OCI-M2 (cell line): ENCODE measurements around the gene PAPOLB.

ENCODE experiments used
- DNase-seq: peaks from one replicate; lab custom pipeline; 2025; ENCODE audit not compliant: unreplicated experiment; lab: John Stamatoyannopoulos, UW

The PAPOLB gene

DNA sequence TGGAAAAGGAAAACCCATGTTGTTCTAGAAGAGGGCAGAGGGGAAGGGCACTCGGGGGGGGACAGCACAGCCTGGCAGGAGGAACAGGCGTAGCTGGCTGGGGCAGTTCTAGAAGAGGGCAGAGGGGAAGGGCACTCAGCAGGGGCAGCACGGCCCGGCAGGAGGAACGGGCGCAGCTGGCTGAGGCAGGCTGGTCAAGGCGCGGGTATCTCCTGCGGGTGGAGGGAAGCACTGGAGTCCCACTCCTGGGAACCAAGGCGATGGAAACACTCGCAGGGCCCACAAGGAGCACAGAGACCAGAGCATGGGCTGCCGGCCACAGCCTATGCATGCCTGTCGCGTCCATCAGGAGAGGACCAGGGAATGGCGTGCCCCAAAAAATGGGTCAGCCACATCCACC is 36.7 kb downstream of the PAPOLB start:
- DNase-seq: no peak

DNA sequence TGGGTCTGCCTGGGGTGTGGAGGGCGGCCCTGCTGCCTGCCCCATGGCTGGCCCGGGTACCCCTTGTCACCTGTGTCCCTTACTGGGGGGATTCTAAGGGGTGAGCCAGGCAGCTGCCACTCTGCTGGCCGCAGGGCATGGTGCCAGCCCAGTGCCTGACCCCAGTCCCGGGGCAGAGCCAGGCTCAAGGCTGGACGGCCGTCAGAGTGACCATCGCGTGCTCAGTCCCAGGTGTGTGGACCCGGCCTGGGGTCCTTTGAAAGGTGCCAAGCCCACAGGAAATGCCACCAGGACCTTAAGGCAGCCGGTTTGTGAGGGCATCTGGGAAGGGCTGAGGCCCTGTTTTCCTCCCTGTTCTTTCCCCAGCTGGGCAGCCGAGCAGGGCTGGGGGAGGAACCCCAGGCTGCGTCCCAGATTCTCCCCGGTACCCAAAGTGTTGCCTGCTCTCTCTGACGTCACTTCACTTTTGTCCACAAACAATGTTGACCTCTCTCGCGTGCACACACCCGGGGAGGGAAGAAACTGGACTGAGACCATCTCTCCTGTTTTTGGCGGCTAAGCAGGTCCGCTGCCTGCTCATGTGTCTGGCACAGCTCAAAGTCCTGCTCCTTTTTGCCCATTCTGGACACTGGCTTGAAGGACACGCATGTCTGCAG is 37.6 kb downstream of the PAPOLB start:
- no peak for DNase-seq

DNA sequence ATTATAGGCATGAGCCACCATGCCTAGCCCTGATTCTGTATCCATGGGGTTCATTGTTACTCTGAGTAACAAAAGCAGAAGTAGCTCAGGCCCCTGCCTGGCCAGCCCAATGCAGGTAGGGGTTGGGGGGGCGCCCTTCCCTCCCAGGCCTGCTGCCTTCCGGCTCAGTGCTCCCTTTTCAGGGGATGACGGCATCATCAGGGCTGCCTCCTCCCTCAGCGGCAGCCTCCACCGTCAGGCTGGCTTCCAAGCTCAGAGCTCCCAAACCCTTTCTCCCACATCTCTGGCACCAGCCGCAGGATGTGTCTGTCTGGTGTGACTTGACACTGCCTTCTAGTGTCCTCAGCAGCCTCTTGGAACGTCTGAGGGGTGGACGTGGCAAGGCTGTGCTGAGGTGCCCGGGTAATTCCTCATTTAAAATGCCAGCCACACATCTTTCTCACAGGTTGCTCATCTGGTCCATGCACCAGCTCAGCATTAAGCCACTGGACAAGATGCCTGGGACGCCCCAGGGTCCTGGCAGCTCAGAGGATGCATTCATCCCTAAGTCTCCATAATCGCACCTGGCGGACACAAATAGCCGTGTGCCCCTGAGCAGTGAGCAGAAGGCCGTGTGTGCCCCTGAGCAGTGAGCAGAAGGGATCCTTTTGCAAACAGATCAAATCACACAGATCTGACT is 38.2 kb downstream of the PAPOLB start:
- no peak for DNase-seq

DNA sequence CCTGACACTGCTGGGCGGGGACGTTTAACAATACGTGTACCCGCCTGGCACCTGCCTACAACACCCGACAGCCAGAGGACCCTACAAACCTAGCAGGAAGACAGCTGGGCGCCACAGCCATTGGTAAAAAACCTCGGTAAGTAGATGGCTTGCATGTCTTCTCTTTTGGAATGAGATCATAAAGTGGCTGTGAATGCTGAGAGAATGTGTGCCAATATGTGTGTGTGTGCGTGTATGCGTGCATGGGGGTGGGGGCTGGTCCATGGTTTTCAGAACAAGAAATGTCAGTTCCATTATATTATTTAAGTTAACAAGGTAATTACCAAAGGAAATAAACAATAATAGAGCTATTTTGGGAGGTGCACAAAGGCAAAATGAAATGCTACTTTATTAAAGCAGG is 39.2 kb downstream of the PAPOLB start:
- no peak for DNase-seq

DNA sequence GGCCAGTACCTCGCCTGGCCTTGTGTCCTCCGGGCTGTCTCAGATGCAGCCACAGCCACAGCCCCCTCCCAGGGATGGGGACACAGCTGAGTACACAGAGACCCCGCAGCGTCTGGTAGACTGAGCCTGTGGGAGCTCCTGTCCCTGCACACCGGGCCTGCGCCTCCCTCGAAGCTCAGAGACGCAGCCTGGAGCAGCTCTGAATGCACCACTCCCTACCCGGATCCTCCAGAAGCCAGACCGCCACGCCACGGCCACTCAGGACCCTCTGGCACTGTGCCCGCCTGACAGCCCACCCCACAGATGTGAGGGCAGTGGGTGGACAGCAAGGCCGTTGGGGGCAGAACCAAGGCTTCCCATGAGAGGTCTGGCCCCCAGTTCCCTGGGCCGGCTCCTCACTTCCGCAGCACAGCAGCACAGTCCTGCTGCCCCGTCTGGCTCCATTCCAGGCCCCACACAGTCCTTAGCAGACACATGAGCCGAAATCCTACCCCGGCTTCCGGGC is 40.8 kb downstream of the PAPOLB start:
- DNase-seq: no peak

DNA sequence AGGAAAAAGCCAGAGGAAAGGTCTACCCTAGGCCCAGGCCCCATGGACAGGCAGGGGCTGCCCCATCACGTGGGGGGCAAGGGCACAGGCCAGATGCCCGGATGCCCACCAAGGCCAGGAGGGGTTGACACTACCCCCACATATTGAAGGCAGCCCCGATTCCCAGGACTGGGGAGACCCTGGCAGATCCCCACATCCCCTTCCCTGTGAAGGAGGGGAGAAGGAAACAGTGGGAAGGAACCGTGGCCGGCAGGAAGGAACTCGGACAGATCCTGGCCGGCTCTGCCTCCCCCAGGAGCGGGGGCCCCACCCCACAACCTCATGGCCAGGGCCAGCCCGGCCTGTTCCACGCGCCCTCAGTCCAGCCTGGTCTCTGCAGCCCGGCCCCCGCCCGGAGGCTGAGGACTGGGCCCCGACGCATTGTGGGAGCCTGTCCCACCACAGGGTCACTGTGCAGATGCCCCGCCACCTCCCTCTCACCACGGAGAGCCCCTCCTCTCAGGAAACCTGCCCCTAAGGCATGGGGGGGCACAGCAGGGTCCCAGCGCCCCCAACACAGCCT is 41.3 kb downstream of the PAPOLB start:
- no peak for DNase-seq

DNA sequence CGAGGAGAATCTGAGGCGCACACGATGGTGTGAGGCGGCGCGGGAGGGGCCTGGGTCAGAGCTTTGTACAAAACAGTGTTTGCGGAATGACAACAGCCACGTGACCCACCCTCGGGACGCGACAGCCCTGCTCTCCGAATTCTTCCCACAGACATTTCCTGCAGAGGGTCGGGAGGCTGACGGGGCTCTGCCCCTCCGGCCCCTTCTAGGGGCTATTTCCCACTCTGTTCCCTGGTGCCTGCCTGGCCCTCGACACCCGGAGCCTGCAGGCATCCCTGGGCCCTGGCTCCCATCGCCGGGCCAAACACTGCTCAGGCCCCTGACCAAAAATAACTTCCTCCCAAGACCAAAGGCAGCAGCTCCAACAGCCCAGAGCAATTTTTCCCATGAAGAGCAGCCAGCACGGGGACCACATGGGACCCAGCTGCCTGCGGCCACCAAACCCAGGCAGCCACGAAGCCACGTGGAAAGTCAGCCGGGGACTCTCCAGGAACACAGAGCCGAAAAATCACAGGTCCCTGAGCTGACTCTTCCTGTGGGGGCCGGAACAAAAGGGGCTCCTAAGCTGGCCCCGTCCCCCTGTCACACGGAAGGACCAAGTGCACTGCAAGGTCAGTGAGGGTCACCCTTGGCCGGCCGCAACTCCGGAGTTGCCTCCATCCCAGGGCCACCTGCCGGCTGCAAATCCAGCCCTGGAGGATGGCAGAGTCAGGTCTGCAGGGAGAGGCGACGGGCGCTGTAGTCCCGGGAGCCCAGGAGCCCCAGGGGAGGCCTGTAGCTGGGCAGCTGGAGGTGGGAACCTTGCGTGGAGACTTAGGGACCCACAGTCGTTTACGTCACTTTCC is 42.0 kb downstream of the PAPOLB start:
- DNase-seq: no peak

DNA sequence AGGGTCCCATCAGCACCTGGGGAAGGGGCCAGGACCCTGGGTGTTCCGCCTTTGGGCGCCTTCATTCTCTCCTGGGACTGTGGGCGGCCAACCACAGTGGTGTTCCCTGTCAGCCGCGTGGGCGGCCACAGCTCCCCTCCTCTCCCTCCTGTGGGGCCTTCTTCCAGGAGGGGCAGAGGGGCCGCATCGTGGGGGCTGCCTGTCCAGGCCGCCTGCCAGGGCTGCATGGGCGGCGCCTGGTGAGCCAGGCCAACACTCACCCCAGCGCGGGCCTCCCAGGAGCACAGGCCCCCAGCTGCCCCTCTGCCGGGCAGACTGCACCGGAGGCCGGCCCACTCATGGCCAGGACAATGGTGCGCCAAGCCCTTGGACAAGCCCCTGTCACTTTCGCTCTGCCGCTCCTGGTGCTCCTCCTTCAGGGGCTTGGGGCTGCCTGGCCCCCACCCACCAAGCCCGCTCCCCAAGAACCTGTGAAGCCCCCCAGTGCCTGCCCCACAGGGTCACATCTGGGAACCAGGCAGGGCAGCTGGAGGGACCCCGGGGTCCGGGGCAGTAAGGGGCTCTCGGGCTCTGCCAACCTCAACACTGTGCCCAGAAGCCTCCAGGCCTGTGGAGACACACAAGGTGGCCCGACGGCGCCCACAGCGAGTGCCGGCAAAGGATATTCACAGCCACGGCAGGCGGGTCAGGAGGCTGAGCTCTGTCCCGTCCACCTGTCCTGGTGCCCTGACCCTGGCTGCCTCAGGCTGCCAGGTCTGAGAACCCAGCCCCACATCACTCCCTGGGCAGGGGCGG is 43.6 kb downstream of the PAPOLB start:
- DNase-seq: no peak

DNA sequence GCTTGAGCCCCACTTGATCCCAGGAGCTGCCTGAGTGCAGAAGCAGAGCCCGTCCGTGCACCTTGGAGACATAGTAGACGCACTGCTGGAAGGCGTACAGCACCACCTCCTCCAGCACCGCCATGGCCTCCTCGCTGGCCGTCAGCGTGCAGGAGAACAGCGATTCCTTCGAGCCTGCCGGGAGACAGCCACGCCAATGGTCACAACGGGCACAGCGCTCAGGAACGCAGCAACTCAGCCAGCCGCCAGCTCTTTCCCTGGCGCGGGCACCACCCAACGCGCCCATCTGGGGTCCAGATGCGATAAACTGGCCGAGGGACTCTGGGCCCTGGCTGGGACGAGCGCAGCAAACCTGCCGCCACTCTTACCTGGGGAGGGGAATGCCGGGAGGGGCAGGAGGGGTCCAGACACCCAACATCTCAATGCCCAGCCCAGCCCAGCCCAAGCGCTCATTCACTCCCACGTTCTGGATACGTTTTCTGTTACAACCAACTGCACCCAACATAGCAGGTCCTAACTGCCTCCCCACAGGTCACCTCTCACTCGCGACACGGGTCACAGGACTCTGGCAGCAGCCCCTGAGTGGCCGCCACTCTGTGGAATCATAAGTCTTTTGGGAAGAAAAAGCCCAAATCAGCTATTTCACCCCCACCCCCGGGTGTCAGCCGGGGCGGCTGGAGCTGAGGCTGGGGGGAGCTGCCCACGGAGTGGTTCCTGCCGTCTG is 44.5 kb downstream of the PAPOLB start:
- no peak for DNase-seq

DNA sequence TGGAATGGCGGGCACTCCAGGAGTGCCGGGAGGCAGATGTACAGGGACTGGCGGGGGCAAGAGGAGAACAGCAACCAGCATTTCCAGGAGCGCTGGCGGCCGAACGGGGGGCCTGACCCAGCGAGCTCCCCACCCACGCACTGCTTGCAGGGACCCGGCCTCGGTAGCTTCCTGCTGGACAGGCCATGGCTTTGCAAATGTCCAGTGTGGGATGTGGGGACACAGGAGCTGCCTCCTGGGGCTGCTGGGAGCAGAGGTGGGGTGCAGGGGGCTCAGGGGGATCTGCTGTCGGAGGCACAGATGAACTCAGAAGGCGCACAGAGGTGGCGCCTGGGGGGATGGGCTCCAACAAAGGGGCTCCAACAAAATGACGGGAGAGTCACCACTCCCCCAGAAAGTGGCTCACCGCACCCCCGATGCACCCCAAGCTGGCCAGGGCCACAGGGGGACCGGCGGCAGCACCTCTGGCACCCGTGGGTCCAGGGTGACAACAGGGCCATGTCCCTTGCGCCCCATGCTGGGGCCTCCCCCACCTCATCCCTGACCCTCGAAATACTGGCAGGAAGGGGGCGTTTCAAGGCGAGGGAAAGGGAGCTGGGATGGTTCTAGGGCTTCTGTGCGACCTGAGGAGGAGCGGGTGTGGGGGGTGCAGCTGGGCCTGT is 45.3 kb downstream of the PAPOLB start:
- no peak for DNase-seq

DNA sequence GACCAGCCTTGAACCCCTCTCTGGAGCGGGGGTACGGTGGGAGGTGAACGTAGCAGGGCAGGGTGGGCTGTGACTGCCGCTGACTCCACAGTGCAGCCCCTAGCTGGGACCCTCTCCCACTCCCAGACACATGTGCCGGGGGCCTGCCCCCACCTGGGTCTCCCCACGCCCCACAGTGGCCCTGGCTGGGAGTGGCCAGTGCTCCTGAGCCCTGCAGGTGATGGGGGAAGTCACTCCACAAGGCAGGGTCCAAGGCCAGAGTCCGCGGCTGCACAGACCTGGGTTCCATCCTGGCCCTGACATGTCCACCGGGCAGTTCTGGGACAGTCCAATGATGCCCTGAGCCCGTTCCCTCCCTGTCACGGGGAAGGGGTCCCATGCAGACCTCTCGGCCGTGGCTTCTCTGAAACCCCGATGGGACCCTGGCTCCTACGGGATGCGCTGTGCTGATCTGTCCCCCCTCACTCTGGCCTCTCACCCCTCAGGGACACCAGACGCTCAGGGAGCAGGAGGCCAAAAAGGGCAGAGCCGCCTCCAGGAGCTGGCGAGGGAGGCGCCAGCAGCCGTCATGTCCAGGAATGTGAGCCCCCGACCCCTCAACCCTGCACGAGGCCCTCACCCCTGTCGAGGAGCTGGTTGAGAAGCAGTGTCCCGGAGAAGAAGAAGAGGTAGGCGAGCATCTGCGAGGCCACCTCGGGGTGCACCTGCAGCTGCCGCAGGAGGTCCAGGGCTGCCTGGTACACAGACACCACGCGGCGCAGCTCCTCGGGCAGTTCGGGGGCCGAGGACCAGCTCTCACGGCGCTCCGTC is 46.0 kb downstream of the PAPOLB start:
- no peak for DNase-seq

DNA sequence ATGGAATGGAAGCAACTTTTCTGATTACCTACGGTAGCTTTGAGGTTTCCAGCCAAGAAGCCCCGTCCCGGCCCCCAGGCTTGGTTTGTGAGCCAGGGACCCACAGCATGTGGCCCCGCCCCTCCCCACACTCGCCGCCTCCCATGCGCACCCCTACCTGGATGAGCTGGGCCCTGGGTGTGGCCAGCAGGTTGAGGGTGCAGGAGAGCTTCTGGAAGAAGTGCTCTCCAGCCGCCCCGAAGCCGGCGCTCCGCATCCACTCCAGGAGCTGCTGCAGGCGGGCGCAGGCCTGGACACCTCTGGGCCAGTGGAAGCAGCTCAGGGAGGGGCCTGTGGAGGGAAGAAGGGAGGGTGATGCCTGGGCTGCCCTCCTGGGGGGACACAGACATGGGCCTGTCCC is 46.7 kb downstream of the PAPOLB start:
- no peak for DNase-seq

DNA sequence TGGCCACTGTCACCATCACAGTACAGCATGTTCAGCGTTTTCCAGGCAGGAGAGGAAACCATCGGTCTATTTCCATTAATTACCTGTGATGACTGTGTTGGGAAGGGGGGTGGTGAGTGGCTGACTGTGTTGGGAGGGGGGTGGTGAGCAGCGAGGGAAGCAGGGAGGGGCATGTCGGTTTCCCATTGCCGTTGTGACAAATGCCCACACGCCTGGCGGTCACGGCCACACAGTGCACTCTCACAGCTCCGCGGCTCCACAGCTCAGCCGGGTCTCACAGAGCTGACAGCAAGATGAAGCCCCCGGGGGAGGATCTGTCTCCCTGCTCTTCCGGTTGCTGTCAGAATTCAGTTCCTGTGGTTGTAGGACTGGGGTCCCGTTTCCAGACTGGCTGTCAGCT is 47.4 kb downstream of the PAPOLB start:
- DNase-seq: no peak

DNA sequence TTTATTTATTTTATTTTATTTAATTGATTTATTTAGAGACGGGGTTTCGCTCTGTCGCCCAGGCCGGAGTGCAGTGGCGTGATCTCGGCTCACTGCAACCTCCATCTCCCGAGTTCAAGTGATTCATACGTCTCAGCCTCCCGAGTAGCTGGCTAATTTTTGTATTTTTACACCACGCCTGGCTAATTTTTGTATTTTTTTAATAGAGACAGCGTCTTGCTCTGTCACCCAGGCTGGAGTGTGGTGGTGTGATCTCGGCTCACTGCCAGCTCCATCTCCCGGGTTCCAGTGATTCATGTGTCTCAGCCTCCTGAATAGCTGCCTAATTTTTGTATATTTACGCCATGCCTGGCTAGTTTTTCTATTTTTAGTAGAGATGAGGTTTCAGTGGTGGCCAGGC is 52.2 kb downstream of the PAPOLB start:
- no peak for DNase-seq

DNA sequence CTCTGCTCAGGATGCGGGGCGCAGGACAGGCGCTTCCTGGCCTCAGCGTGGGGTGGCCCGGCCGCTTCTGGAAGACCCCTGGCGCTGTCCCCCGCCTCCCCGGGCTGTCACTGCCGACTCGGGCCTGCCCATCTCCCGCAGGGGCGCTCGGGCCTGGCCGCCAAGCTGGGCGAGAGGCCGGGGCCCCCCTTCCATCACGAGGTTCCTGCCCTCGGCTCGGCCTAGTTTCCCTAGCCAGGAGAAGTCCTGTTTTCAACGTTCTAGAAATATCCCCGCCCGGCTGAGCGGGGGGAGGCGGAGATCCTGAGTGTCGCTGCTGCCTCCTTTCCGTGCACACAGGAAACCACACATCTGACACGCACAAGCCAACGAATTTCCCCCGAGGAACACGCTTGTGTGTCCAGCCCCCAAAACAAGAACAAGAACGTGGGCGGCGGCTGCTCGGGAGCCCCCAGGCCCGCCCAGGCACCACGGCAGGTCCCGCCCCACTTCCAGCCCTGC is 52.7 kb downstream of the PAPOLB start:
- DNase-seq: no peak

DNA sequence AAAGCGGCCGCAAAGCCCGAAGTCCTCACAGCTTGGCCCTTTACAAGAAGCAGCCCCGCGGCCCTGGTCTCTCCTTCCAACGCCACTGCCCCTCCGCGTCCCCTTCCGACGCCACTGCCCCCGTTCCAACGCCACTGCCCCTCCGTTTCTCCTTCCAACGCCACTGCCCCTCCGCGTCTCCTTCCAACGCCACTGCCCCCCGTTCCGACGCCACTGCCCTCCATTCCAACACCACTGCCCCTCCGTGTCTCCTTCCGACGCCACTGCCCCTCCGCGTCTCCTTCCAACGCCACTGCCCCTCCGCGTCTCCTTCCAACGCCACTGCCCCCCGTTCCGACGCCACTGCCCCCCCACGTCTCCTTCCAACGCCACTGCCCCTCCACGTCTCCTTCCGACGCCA is 53.3 kb downstream of the PAPOLB start:
- no peak for DNase-seq

DNA sequence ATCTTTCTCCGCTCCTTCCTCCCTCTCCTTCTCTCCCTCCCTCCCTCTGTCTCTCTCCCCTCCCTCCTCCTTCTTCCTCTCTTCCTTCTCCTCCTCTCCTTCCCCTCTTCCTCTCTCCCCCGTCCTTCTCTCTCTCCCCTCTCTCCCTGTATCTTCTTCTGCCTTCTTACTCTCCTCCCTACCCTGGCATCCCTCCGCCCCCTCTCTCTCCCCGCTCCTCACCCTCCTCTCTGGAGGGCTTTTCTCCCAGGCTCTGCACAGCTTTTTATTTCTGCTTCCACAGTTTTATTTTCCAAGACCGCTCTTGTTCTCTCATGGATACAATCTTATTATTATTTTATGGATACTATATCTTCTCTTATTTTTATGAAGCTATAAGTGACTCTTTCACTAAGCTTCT is 53.8 kb downstream of the PAPOLB start:
- no peak for DNase-seq
